Measurements from ENCODE around the gene NTF3. TPM values are rescaled to one million over a fixed set of nuclear protein-coding genes. Genes with fewer than 3 reads are reported as not detected.

NTF3 gene
- polyA plus RNA-seq, 3 donors: 4.2 to 5.1 (median 4.5) TPM

GRCh38 chr12:5429741-5430557 lies 2.0 kb upstream of the NTF3 start:
- no peak for DNase-seq

GRCh38 chr12:5430641-5431603 lies 986 bp upstream of the NTF3 start:
- no peak for DNase-seq

- no peak for DNase-seq
Measured at GRCh38 chr12:5433081-5433844, 1.4 kb downstream of the NTF3 start.

- DNase-seq: no peak
Measured at GRCh38 chr12:5433845-5434646, 2.1 kb downstream of the NTF3 start.

GRCh38 chr12:5434647-5435560 lies 3.0 kb downstream of the NTF3 start:
- DNase-seq: no peak

- peak; percentile 79 for DNase-seq
Measured at GRCh38 chr12:5437182-5437583, 5.3 kb downstream of the NTF3 start.

- DNase-seq: no peak
Measured at GRCh38 chr12:5437589-5437988, 5.7 kb downstream of the NTF3 start.

- DNase-seq: no peak
Measured at GRCh38 chr12:5438671-5439200, 6.8 kb downstream of the NTF3 start.

GRCh38 chr12:5439371-5439771 lies 7.5 kb downstream of the NTF3 start:
- no peak for DNase-seq

GRCh38 chr12:5439788-5440300 lies 7.9 kb downstream of the NTF3 start:
- no peak for DNase-seq

- no peak for DNase-seq
Measured at GRCh38 chr12:5440978-5441377, 9.1 kb downstream of the NTF3 start.

GRCh38 chr12:5441497-5442236 lies 9.8 kb downstream of the NTF3 start:
- DNase-seq: peak; percentile 64

- peak; percentile 61 for DNase-seq
Measured at GRCh38 chr12:5442251-5443006, 10.5 kb downstream of the NTF3 start.

- DNase-seq: no peak
Measured at GRCh38 chr12:5444520-5444919, 12.6 kb downstream of the NTF3 start.

GRCh38 chr12:5447320-5447719 lies 15.4 kb downstream of the NTF3 start:
- no peak for DNase-seq

- DNase-seq: no peak
Measured at GRCh38 chr12:5451251-5451650, 19.3 kb downstream of the NTF3 start.

- DNase-seq: no peak
Measured at GRCh38 chr12:5452569-5452968, 20.7 kb downstream of the NTF3 start.

- no peak for DNase-seq
Measured at GRCh38 chr12:5453466-5453865, 21.6 kb downstream of the NTF3 start.

Measured in renal pelvis (tissue), 4 donors.